Retinal pigment epithelial cell (primary cell): ENCODE results near the gene TMEM11.

Source experiments
- DNase-seq: peaks from one replicate; pipeline ENCODE4 v3.0.0-alpha.2; 2010; ENCODE audit warnings: low read depth
- H3K4me3 ChIP-seq: 2 replicates; pipeline ENCODE4 v1.5.1; 2011; ENCODE audit warnings: mild to moderate bottlenecking, low read length, control low read depth, moderate library complexity
- TF ChIP-seq, protein P1 (sequence below): conservative IDR thresholded peaks from 2 replicates; pipeline ENCODE4 v1.5.1; 2011; ENCODE audit warnings: low read depth, low read length, control low read depth, inconsistent platforms

The TMEM11 gene

DNA sequence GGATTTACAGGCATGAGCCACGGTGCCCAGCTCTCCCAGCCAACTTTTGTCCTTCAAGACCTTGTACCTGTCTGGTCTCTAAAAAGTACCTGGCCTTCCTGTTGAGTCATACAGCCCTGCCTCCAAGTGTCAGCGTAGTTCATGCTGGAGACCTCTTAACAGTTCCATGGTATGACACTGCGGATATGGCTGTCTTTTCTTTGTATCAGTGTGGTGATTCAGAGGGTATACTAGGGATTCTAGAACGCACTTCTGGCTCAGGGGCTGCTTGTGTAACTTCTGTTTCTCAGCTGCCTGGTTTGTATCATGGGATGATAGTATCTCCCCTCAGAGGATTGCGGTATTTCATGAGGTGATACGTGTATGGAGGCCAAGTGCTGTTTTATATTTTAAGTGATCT is 2.0 kb upstream of the TMEM11 start:
- no peak for DNase-seq
- H3K4me3 ChIP-seq, result no peak overlapping the region
- TF ChIP-seq, protein P1, sequence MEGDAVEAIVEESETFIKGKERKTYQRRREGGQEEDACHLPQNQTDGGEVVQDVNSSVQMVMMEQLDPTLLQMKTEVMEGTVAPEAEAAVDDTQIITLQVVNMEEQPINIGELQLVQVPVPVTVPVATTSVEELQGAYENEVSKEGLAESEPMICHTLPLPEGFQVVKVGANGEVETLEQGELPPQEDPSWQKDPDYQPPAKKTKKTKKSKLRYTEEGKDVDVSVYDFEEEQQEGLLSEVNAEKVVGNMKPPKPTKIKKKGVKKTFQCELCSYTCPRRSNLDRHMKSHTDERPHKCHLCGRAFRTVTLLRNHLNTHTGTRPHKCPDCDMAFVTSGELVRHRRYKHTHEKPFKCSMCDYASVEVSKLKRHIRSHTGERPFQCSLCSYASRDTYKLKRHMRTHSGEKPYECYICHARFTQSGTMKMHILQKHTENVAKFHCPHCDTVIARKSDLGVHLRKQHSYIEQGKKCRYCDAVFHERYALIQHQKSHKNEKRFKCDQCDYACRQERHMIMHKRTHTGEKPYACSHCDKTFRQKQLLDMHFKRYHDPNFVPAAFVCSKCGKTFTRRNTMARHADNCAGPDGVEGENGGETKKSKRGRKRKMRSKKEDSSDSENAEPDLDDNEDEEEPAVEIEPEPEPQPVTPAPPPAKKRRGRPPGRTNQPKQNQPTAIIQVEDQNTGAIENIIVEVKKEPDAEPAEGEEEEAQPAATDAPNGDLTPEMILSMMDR, result no peak

DNA sequence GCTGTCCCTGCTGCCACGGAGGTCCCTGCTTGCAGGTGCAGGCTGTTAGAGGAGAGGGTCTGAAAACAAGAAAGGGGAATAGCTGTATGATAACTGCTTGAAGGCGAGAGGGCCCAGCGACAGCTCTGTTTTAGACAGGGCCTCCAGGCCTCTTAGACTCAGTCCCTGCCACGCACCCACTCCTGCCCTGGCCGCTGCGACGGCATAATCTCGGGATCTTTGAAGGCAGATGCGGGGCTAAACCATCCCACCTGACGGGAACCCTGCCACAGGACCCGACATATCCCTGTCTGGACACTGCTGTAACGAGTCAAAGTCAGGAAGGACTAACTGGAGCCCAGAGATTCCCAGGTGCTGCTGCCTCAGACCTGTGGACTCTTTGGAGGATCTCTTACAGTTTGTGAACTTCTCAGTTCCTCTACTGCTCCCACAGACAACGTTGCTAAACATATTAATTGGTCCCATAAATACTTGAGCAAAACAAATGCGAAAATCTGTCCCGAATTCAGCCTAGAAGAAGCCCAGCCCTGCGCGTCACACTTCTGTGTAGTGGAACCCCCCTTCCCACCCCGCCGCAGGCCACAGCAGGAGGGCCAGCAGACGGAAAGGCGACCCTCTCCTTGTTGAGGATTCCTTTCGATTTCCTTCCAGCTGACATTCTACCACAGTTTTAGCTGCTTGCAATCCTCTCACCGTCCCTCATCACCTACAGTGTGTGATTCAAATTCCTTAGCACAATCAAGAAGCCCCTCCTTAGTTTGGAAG is 998 bp upstream of the TMEM11 start:
- TF ChIP-seq, protein P1, result no peak
- no peak for DNase-seq
- peak overlapping the region; percentile 93 for H3K4me3 ChIP-seq

DNA sequence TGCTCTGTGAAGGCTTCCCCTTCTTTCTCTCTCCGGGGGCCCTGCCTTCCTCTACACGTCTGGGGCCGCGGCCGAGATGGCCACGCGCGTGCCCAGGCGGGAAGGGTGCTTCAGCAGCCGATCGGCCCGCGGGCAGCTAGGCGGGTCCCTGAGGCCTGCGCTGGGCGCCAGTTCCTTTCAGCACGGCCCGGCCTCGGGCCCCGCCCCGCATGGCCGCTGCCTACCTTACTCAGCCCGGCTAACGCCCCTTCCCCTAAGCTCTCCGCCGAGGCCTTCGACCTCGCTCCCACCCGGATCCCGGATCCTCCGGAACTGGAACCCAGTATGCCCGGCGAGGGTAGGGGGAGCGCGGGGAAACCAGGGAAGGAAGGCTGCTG is 335 bp downstream of the TMEM11 start:
- TF ChIP-seq, protein P1, result no peak
- peak overlapping the region; percentile 93 for H3K4me3 ChIP-seq
- DNase-seq, result no peak

DNA sequence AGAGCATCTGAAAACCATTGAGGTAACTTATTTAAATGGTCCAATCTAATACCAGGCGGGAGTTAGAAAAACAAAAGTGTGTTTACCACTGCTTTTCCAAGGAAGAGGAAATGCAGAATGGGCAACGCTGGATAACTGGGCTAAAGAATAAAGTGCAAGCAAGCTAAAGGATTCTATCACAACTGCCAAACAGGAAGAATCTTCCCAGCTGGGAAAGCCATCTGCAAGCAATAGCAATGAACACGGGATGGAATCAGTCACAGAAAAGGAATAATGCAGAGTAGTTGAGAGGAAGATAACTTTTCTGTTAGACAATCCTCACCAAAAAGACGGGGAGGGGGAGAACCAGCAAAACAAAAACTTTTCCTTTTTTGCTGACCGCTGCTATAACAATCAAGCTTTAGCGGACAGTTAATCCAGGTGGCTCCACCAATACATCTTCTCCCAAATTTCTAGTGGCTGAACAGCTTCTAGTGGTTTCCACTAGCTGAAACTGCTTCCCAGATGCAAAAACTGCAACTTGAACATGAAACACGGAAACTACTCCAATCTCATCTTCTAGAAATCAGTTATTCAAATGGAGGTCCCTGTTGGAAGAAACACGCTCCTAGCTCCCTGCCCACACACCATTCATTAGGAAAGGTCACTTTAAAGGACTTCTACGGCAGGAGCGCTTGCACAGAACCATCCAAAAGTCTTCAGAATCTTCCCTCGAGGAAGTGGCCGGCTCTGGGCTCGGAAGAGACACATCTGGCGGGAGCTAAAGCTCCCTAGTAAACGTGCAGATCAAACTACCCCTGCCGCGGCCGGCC is 929 bp downstream of the TMEM11 start:
- TF ChIP-seq, protein P1, result no peak
- peak overlapping the region; percentile 93 for H3K4me3 ChIP-seq
- no peak for DNase-seq

- H3K4me3 ChIP-seq, result no peak overlapping the region
- no peak for DNase-seq
- TF ChIP-seq, protein P1, result no peak
Measured at GRCh38 chr17:21211825-21212479, 2.0 kb downstream of the TMEM11 start.

DNA sequence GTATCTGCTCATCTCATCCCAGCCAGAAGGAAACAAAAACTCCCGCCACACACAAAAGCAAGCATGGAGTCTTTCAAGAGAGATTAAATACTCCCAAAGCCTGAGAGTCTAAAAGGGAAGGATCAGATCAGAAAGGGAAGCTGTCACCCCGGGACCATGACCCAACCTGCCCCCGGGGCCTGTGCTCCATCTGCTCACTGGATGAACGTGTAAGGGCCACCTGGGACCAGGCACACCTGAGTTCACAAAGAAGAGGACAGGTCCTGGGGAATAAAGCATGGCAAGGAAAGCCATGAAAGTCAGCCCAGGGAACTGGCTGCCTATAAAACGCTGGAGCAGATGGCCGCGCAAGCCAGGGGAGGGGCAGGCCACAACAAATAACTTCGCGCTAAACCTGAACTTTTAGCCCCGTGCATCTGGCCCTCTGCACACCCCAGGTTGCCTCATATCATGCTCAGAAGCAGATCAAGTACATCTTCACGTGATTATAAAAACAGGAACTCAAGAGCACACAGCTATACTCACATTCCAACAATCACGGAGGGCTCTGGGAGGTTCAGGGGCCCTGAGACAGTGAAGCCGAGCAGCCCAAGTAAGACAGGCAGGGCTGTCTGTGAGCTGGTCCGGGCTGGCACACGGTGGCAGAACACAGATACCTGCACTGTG is 3.4 kb downstream of the TMEM11 start:
- DNase-seq, result no peak
- H3K4me3 ChIP-seq, result no peak overlapping the region
- TF ChIP-seq, protein P1, result no peak
